GM19025 (cell line): ENCODE measurements around the gene CABP4.
"Not testable (repeated sequence)": the region's sequence is repeated elsewhere in the genome, so short reads cannot be mapped to it uniquely, and the experiment has no call there.

Experiments
- ATAC-seq: cut with Tn5 transposase; IDR thresholded peaks from one replicate; pipeline ENCODE4 v1.9.1; 2021; ENCODE audit warnings: mild to moderate bottlenecking, low read depth, moderate library complexity; ENCODE audit not compliant: unreplicated experiment

The CABP4 gene

DNA sequence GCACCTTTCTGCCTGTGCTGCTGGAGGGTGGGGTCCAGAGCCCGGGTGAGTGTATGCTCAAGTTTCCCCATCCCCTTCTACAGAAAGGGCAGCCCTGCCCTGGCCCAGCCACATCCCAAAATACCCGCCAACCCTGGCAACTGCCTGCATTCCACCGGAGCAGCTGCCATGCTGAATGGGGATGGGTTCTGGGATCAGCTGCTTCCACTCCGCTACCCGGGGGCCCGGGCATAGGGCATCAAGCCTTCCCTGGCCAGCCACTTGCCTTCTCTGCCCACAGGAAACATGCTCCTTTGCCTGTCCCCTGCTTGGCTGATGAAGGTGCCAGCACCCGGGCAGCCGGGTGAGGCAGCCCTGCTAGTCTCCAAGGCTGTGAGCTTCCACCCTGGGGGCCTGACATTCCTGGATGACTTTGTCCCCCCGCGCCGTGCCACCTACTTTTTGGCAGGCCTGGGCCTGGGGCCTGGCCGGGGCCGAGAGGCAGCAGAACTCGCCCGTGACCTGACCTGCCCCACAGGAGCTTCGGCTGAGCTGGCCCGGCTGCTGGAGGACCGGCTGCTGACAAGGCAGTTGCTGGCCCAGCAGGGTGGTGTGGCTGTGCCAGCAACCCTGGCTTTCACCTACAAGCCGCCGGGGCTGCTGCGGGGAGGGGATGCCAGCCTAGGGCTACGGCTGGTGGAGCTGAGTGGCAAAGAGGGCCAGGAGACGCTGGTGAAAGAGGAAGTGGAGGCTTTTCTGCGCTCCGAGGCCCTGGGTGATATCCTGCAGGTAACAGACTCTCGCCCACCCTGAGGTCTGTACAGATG, 36.5 kb upstream of the CABP4 start:
- no peak for ATAC-seq

DNA sequence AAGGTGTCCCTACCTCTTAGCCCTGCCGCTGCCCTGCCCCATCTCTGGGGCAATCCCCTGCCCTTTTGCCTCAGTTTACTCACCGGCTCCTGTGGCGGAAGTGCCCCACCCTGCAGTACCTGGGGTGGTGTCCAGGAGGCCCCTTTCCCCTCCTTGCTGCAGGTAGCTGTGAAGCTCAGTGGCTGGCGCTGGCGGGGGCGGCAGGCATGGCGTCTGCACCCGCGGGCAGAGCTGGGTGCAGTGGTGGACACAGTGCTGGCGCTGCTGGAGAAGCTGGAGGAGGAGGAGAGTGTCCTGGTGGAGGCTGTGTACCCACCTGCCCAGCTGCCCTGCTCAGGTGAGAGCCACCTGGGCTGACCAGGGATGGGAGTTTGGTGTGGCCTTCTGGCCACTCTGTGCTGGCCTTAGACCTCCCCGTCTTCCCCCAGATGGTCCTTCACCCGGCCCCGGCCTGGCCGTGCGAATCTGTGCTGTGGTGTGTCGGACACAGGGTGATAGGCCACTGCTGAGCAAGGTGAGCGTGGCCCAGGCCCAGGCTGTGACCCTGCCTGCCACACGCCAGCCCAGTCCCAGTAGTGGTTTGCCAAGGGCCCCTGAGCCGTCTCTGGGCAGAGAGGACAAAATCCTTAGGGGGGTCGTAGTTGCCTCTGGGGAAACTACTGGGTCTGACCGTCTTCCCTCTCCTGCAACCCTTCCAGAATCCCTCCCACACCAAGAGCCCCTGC, 35.7 kb upstream of the CABP4 start:
- no peak for ATAC-seq

DNA sequence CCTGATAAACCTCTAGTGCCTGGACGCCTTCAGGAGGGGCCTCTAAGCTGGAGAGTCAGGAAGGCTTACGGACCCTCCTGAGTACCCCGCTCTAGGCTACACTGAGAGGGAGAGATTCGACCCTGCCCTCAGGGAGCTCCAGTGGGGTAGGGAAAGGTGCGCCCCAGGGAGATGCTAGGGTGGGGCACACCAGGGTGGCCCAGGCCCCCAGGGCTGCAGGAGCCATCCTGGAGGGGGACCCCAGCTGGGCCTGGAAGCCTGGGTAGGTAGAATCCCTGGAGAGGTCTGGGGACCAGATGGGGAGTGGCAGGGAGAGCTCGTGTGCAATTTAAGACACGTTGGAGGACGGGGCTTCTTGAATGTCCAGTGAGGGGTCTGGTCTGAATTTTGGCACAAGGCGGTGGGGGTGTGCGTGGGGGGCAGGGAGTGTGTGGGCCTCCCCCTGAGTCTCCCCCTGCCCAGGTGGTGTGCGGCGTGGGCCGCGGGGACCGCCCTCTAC, 35.0 kb upstream of the CABP4 start:
- ATAC-seq: no peak

DNA sequence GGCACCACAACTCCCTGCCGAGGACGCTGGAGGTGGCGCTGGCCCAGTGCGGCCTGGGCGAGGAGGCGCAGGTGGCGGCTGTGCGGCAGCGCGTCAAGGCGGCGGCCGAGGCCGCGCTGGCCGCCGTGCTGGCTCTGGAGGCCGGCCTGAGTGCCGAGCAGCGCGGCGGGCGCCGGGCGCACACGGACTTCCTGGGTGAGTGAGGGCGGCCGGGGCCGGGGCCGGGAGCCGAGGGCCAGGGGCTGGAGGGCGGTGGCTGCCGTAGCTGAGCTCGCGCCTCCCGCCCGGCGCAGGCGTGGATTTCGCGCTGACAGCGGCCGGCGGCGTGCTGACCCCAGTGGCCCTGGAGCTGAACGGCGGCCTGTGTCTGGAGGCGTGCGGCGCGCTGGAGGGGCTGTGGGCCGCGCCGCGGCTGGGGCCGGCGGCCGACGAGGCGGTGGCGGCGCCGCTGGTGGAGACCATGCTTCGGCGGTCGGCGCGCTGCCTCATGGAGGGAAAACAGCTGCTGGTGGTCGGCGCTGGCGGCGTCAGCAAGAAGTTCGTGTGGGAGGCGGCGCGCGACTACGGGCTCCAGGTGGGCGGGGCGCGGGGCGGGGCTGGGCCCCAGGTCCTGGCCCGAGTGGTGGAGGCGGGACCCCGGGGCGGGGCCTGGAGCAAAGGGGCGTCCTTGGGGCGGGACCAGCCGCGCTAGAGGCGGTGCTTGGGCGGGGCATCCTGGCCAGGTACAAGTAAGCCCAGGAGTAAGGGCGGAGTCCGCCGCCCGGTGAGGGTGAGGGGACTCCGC, 34.3 kb upstream of the CABP4 start:
- peak; percentile 90 for ATAC-seq

DNA sequence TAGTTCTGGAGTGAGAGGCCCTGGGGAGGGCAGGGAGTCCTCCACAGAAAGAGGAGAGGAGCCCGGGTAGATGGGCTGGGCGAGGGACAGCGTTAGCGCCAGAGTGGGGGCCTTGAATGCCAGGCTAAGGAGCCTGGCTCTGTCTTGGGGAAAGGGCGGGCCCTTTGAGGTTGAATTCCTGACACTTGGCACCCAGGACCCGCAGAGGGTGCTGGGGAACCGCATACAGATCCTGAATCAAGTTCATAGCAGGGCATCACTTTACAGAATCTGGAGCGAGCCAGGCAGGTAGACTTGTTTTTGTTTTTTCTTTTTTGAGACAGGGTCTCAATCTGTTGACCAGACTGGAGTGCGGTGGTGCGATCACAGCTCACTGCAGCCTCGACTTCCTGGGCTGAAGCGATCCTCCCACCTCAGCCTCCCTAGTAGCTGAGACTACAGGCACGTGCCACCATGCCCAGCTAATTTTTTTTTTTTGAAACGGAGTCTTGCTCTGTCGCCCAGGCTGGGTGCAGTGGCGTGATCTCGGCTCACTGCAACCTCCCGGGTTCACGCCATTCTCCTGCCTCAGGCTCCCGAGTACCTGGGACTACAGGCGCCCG, 33.6 kb upstream of the CABP4 start:
- ATAC-seq: no peak

DNA sequence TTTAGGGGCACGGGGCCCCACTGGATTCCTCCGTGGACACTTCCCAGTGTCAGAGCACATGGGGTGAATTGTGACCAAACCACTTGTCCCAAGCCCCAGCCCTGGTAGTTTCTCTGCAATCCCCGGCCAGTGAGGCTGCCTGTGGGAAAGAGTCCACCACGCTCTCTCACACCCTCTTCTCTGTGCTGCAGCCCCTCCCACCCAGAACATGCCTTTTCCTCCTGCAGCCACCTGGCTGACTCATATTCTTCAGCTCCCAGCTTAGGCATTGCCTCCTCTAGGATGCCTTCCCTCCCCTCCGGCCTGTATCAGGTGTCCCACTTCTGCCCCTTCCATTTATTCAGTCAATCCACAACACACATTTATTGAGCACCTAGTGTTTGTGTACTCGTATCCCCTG, 32.3 kb upstream of the CABP4 start:
- no peak for ATAC-seq

DNA sequence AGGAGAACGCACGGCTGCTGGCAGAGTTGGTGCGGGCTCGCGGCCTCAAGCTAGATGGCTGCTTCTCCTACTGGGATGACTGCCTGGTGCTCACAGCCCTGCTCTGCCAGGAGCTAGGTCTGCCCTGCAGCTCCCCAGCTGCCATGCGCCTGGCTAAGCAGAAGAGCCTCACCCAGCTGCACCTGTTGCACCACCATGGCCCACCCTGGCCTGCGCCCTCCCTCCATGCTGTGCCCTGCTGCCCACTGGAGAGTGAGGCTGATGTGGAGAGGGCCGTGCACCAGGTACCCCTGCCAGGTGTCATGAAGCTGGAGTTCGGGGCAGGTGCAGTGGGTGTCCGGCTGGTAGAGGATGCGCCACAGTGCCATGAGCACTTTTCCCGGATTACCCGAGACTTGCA, 31.7 kb upstream of the CABP4 start:
- ATAC-seq: no peak

DNA sequence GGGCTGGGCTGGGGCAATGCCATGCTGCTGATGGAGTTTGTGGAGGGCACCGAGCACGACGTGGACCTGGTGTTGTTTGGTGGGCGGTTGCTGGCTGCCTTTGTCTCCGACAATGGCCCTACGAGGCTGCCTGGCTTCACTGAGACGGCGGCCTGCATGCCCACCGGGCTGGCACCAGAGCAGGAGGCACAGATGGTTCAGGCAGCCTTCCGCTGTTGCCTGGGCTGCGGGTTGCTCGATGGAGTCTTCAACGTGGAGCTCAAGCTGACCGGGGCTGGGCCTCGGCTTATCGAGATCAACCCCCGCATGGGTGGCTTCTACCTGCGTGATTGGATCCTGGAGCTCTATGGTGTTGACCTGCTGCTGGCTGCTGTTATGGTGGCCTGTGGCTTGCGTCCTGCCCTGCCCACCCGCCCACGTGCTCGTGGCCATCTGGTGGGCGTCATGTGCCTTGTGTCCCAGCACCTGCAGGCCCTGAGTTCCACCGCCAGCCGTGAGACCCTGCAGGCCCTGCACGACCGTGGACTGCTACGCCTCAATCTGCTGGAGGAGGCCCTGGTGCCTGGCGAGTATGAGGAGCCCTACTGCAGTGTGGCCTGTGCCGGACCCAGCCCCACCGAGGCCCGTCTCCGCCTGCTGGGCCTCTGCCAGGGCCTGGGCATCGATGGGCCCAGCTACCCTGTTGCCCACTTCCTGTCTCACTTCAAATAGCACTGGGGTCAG, 31.1 kb upstream of the CABP4 start:
- ATAC-seq: no peak

DNA sequence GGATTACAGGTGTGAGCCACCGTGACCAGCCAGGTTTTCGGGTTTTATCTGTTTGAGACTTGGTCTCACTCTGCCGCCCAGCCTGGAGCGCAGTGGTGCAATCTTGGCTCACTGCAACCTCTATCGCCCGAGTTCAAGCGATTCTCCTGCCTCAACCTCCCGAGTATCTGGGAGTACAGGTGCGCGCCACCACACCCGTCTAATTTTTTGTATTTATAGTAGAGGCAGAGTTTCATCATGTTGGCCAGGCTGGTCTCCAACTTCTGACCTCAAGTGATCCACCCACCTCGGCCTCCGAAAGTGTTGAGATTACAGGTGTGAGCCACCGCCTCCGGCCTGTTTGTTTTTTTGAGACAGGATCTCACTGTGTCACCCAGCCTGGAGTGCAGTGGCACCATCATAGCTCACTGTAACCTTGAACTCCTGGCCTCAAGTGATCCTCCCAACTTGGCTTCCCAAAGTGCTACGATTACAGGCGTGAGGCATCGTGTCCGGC, 27.7 kb upstream of the CABP4 start:
- ATAC-seq: not testable (repeated sequence)

DNA sequence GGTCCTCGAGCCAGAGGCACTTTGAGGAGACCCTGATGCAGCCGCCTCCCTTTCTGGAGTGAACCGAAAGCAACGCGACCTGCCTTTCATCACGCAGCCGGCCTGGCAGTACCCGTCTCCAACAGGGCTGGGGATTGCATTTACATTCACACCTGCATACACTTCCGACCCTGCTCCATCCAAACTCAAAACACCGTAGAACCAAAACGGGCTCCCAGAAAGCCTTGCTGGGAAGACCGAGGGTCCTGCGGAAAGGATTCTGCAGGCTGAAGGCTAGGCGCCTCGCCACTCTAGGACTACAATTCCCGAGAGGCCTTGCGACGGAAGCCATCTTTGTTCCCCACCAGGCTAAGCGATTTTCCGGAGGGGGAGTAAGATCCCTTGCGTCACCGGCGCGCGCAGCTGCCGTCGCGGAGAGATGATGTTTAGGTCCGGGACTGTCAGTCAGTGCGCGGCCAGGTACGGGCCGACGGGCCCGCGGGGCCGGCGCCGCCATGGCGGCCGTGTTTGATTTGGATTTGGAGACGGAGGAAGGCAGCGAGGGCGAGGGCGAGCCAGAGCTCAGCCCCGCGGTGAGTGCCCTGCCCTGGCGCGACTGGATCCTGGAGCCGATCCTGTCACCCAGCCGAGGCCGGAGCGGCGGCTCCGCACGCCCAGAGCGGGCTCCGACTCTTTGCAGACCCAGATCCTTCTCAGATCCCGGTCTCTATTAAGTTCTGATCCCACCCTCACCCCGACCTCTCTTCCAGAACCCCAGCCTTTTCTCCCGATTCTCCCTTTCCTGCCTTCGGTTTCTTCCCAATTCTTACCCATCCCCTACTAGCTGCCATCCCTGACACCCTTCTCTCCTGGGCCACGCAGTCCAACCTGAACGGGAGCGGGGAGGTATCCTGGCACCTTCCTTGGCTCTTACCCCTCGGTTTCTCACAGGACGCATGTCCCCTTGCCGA, 26.8 kb upstream of the CABP4 start, which contains the start of gene RPS6KB2:
RPS6KB2 (plus strand) TSS at position 443 of the 950 bp plus-strand sequence; CDS start at position 495, 52 bp downstream.
- peak; percentile 74 for ATAC-seq

DNA sequence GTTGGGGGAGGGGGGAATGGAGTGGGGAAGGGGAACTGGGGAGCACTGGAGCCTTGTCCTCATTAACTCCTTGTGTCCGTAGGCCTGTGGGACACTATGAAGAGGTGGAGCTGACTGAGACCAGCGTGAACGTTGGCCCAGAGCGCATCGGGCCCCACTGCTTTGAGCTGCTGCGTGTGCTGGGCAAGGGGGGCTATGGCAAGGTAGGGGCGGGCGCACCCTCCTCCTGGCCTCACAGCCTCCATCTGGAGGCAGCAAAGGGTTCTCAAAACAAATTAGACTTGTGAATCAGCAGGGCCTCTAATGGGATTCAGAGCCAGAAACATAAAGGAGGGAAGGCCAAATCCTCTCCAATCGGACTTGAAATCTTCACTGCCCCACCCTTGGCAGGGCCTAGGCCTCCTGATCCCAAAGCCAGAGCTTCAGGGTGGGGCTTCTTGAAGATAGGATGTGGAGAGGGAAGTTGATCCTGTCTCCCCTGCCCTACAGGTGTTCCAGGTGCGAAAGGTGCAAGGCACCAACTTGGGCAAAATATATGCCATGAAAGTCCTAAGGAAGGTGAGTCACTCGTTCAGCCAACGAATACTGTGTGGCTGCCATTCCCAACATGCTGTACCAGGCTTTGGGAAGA, 26.0 kb upstream of the CABP4 start:
- no peak for ATAC-seq

DNA sequence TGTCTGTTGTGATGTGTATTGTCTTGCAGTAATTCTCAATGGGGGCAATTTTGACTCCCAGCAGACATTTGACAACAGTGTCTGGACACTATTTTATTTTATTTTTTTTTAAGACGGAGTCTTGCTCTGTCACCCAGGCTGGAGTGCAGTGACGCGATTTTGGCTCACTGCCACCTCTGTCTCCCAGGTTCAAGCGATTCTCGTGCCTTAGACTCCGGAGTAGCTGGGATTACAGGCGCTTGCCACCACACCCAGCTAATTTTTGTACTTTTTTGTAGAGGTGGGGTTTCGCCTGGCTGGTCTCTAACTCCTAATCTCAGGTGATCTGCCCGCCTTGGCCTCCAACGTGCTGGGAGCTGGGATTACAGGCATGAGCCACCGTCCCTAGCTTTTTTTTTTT, 25.4 kb upstream of the CABP4 start:
- ATAC-seq: no peak

DNA sequence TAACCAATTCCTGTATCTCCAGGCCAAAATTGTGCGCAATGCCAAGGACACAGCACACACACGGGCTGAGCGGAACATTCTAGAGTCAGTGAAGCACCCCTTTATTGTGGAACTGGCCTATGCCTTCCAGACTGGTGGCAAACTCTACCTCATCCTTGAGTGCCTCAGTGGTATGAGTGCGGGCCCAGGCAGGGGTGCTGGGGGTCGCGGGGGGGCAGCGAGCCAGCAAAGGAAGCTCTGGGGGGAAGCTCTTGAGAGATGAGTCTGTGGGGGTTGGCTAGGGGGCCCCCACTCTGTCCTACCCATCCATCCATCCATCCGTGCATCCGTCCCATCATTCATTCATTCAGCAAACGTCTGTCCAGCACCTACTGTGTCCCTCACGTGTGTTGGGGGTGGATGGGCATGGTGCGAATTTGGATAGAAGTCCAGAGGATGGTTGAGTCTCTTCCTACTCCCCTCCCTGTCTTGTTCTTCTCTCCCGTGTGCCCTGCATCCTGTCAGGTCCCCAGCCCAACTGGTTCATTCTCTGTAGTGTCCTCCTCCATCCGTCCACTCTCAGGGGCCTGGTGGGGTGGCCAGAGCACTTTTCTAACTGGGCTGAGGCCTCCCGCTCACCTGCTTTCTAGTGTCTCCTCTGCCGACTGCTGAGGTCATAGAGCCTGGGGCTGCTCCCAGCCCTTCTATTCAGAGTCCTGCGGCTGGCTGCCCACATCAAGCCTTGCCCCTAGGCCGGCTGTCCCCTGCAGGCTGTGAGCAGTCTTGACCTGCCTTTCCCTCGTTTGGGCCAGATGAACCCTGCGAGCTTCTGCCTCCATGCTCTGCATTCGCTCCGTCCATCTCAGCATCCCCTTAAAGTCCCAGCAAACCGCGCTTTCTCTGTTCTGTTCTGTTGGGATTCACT, 23.6 kb upstream of the CABP4 start:
- ATAC-seq: no peak

DNA sequence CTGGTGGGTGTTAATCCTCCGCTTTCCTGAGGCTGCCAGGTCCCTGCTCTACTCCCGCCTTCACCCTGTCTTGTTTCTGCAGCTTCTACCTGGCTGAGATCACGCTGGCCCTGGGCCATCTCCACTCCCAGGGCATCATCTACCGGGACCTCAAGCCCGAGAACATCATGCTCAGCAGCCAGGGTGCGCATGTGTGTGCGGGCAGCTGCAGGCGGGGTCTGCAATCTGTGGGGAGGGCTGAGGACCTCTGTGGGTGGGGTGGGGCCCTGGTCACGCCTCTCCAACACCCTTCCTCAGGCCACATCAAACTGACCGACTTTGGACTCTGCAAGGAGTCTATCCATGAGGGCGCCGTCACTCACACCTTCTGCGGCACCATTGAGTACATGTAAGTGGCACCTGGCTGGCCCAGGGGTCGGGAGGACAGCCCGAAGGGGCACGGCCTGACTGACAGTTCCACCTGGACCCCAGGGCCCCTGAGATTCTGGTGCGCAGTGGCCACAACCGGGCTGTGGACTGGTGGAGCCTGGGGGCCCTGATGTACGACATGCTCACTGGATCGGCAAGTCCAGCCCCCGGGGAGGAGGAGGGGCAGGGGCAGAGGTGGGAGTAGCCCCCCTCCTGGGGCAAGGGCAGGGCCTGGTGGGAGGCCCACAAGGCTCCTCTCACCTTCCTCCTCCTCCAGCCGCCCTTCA, 22.4 kb upstream of the CABP4 start:
- ATAC-seq: no peak

DNA sequence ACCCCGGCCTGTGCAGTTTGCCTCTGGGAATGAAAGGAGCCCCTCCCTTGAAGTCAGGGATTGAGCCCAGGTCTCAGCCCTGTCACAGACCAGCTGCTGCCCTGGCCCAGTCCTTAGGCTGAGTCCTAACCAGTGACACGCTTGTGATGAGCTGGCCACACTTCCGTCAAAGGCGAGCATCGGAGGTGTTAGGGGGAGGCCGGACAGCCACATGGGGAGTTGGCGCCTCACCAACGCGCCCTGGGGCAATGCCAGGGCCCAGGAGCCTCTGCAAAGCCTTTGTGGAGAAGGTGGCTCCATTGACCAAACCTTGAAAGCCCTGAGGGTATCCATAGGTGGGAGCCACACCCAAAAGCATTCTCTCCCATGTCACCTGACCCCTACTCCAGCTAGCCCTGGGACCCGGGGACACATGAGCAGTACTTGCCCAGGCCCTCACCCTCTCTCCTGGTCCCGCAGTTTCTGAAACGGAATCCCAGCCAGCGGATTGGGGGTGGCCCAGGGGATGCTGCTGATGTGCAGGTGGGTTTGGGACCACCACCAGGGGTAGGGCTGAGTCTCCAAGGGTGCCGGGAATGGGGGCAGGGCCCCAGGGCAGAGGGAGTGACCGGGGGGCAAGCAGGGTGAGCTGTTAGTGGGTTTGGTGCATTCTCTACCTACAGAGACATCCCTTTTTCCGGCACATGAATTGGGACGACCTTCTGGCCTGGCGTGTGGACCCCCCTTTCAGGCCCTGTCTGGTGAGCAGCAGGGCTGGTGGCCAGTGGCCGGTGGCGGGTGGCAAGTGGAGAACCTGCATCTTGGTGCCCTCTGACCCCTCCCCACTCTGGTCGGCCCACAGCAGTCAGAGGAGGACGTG, 21.4 kb upstream of the CABP4 start:
- no peak for ATAC-seq
